ENCODE results near the gene CDC14B.

DNA sequence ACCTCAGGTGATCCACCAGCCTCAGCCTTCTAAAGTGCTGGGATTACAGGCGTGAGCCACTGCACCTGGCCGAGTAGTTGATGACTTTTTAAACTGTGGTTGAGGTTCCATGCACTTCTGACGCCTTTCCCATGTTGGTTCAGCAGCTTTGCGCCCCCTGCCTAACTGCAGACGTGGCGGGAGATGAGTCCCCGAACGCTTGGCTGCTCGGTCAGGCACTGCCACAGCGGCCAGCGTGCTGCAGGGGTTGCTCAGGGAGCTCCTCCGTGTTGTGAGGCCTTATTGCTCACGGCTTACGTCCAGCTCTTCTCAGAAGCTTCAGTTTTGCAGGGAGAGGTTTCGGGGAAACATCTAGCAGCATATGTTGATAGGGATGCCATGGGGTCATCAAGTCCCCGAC, 134.4 kb downstream of the CDC14B start:
- TF ChIP-seq CTCF (IDR thresholded peaks at IDR 0.05) (no peak), POLR2A (IDR thresholded peaks at IDR 0.05) (no peak)

Data from upper lobe of left lung (tissue), 4 donors.